GM21786 (cell line): ENCODE measurements around the gene ADAM33.

Source experiments
- ATAC-seq: cut with Tn5 transposase; IDR thresholded peaks from one replicate; pipeline ENCODE4 v1.9.1; 2021; ENCODE audit not compliant: unreplicated experiment

Gene ADAM33

DNA sequence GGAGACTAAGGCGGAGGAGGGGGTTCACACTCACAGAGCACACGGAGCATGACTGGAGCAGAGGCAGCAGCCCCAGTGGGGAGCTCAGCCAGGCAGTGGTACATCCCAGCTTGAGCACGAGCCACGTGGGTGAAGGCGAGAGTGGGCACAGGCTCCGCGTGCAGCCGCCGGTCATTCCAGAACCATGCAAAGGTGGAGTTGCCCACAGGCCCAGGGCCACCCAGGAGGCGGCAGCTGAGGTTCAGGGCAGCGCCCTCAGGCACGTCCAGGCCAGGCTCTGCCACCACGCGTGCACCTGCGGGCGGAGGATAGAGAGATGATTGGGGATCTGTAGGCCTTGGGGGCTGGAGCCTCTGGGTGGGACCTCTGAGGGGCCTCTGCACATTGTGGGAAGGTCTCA is 9.5 kb upstream of the ADAM33 start:
- no peak for ATAC-seq

DNA sequence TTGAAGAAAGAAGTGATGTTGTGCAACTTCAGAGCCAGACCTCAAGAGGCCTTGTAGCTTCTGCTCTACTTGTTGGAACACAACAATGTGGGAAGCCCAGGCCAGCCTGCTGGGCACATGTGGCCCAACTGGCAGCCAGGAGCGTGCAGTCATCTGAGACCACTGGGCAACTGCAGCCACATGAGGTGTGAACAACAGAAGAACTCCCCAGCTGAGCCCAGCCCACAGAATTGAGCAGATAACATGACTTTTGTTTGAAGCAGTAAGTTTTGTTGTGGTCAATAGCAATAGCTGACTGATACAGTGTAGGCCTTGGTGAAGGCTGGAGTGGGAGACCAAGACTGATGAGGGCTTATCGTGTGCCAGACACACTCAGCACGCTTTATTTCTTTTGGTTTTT is 8.6 kb upstream of the ADAM33 start:
- no peak for ATAC-seq

DNA sequence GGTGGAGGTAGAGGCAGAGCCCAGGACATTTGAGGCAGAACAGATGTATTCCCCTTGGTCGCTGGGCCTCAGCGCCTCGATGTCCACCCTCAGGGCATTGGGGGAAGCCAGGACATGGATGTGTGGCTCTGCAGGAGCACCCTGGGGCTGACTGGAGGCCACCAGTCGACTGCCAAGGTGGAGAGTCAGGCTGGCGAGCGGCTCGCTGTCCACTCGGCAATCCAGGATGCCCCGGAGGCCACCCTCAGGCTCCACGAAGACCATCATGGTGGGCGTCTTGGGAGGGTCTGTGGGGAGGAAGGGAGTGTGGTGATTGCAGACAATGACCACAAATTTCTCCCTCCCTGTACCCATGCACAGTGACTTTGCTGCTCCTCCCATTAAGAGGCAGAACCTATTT is 8.2 kb upstream of the ADAM33 start:
- ATAC-seq: no peak

DNA sequence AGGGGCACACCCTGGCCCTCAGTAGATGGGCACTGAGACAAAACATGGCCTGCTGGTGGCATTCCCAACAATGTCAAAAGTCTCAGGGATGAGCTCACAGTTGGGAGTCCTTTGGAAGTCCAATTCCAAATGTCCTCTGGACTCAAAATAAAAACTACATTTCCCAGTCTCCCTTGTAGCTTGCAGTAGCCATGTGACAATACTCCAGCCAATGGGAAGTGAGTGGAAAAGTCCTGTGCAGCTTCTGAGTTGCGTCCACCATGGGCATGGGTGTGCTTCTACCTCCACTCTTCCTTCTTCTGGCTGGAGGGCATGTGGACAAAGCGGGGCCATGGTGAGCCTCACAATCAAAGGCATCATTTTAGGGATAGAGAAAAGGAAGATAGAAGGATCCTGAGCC is 5.8 kb upstream of the ADAM33 start:
- no peak for ATAC-seq

GRCh38 chr20:3686867-3687321 is 5.1 kb upstream of the ADAM33 start:
- no peak for ATAC-seq

GRCh38 chr20:3686421-3686820 is 4.6 kb upstream of the ADAM33 start:
- ATAC-seq: no peak

DNA sequence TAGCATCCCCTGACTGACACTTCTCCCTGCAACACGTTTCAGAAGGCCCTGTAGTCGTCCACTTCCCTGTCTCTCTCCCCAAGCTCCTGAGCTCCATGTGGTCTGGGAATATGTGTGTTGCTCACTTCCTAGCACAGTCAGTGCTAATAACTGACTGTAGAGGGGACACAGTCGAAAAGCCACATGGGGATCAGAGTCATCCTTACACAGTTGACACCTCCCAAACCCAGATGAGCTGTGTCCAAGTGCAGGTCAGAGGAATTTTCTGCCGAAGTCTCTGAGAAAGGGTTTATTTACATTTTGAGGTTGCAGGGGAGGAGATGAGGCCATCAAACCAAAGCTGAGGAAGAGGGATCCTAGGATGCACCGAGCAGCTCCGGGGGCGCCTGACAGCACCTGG is 3.5 kb upstream of the ADAM33 start:
- ATAC-seq: no peak

DNA sequence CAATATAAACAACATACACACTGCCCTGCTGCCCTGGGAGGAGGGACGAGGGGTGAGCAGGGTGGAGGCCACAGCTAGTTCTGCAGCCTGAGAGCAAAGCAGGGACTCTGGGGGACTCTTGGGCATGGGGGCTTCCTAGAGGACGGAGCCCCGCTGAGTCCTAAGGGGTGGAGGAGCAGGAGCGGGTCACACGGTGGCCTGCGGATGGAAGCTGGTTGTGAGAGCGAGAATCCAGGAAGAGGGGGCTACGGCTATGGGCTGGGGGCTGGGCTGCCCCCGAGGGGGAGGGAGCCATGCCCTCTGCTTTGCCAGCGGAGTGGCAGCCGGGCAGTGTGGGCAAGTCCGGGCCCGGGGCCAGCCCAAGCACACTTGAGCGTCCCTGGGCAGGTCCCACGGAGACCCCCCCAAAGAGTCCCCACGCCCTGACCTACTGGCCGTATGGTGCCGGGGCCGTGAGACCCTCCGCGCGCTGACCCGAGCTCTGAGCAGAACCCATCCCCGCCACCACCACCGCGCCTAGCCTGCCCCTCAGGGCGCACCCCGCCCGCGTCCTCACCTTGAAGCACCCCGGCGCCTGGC is 369 bp downstream of the ADAM33 start:
- ATAC-seq: no peak

- no peak for ATAC-seq
Measured at GRCh38 chr20:3680701-3681351, 984 bp downstream of the ADAM33 start.

- no peak for ATAC-seq
Measured at GRCh38 chr20:3679749-3680700, 1.8 kb downstream of the ADAM33 start.

DNA sequence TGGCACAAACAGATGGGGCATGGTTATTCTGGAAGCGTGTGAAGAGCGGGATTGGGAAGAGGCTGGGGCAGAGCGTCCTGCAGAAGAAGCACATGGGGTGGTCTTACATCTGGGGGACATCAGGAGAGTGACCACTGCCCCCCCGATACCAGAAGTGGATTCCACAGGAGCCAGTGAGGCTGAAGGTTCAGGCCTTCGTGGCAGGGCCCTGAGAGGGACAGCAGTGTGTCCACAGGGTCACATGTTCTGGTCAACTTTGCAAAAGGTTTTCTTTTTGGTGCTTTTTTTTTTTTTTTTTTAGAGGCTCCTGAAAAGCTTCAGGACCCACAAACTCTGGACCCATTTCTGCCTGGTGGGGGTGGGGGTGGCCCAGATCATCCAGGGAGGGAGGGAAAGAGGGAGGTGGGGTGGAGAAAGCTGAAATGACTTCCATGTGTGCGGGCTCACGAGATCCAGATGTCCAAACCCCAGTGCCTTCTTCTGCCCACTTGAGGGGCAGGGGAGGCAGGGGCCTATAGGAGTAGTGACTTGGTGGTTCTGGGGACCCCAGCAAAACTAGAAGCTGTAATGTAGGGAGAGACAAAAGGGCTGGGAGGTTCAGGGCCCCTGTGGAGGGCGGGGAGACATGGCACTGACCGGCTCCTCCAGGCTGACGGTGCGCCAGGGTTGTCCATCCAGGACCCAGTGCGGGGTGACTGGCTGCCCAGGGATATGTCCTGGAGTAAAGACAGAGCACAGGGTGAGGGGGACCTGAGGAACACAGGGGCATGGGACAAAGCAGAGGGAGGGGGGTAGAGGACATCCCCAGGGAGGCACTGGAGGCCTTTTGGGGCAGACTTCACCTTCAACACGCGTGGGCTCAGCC is 2.7 kb downstream of the ADAM33 start:
- no peak for ATAC-seq

DNA sequence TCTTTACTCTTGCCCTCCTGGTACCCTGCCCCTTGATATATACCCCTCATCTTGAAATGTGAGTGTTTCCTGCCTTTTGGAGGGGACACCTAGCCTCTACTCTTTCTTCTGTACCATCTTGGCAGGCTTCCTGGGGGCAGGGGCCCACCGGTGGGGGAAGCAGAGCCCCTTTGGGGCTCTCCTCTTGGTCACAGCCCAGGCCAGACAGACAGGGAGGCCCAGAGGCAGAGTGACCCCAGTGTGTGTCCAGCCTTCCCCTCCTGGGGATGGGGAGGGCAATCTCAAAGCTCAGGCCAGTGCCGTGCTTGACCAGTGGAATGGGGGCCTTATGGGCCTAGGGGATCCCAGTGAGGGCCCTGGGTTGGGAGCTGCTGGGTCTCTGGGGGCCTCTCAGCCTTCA is 3.6 kb downstream of the ADAM33 start:
- no peak for ATAC-seq

DNA sequence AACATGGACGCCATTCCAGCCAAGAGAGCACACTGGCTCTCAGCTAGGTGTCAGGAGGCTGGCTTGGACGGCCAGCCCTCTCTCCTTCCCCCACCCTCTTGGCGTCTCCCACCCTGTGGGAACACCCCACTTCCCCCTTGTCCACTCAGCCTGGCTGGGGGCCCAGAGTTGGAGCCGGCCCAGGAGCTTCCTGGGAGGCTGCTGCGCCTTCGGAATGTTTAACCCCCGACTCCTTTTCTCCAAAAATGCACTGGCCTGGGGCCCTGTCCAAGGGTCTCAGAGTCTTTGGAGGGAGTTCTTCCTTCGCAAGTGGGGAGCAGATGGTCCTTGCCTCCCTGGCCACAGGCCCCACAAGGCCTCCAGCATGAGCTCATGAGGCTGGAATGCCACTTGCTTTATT is 4.1 kb downstream of the ADAM33 start:
- no peak for ATAC-seq

DNA sequence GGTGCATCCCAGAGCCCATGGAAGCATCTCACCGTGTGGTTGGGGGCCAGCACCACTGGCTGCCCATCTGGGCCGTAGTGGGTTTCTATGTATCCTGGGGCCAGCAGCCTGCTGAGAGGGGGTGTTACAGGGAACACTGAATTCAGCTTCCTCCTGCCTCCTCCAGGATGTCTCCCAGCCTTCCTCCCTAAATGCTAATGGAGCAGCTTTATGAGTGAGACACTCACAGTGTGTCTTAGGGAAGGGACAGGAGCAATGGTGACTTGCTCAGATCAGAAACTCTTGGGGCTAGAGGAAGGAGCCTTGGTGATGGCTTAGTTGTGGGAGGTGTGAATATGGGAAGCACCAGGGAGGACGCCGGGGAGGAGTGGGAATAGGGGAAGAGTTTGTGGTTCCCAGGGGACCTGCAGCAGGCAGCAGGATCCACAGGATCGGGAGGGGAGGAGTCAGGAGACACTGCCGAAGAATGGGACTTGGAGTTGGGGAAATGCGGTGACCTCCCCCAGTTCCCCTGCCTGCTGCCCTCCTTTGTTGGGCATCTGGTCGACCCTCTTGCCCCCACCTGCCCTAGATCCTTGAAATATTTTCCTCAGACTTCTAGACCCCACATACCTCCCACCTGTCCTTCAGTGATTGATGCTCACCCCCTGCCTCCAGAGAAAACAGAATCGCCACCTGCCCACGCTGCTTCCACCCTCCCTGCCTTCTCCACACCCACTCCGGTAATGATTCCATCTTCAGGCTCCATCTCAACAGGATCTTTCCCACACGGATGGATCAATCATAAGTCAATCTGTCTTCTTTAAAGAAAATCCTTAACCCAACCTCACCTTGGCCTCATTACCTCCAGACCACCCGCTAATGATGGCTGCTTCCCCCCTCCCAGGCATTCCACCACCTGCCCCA is 6.6 kb downstream of the ADAM33 start:
- ATAC-seq: no peak

DNA sequence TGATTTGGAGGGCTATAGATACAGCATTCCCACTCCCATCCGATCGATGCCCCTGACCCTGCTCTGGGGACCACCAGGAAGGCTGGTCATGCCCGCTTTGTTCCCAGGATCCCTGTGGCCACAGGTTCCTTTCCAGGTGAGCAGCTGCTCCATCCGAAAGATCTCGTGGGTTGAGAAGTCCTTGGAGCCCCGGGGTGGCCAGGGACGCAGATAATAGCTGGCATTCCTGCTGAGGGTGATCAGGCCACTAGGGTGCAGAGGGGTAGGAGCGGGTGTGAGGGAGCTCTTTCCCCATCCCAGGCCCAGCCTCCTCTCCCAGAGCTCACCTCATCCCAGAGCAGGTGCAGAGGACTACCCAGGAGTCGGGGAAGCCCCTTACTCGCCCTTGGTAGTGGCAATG is 7.4 kb downstream of the ADAM33 start:
- ATAC-seq: no peak

DNA sequence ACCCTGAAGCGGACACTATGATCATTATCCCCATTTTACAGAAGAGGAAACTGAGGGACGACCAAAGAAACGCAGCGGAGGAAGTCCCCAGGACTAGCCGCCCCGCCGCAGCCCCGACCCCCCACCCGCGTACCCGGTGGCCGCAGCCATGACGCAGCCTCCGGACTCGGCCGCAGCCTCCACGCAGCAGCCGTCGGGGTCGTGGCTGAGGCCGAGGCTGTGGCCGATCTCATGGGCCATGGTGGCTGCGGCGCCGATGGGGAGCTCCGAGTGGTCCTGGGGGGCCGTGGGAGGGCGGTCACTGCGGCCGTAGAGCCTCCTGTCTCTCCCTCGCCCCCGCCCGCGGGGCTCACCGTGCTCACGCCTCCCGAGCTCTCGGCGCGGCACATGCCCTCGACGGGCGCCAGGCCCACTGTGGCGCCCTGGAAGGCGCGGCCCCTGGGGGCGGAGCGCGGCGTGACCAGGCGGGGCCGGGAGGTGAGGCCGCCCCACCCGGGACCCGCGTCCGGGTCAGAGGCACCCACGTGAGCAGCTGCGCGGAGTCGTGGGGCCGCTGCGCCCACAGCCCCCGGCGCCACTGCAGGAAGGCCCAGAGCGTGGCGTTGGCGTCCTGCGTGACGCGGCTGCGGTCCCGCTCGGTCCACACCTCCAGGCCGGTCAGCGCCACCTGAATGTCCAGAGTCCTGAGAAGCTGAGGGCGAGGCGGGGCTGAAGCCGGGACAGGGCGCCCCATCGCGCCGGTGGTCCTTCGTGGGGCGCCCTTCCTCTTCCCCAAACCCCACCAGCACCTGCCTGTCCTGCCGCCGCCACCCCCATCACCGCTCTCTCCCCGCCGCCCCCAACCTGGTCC is 8.4 kb downstream of the ADAM33 start:
- no peak for ATAC-seq

GRCh38 chr20:3672547-3673171 is 9.2 kb downstream of the ADAM33 start:
- no peak for ATAC-seq

GRCh38 chr20:3671986-3672546 is 9.7 kb downstream of the ADAM33 start:
- no peak for ATAC-seq
